HEK293T (cell line): Measurements from ENCODE around the gene KIRREL3.

Source experiments
- CTCF ChIA-PET: fragments of 350-600 bp; formaldehyde crosslinking; extraction: SDS; loops from one replicate; lab custom pipeline; 2021; ENCODE audit warnings: antibody characterized with exemption, inconsistent platforms; lab: Yijun Ruan, JAX
- POLR2A ChIA-PET: fragments of 350-600 bp; formaldehyde crosslinking; extraction: SDS; loops from one replicate; lab custom pipeline; 2020; ENCODE audit warnings: antibody characterized with exemption, inconsistent platforms; lab: Yijun Ruan, JAX
- DNase-seq: peaks from one replicate; pipeline ENCODE4 v3.0.0; 2012; ENCODE audit warnings: mixed read lengths; ENCODE audit errors: extremely low spot score
- ARNT ChIP-seq: fragments of 450-650 bp; IDR thresholded peaks from 2 replicates; pipeline ENCODE4 v1.6.1; 2017; ENCODE audit warnings: mild to moderate bottlenecking
- BHLHE40 ChIP-seq: fragments of 450-650 bp; IDR thresholded peaks from 2 replicates; pipeline ENCODE4 v1.6.1; 2016; ENCODE audit warnings: mild to moderate bottlenecking, moderate library complexity, borderline replicate concordance
- CTBP1 ChIP-seq: fragments of 450-650 bp; IDR thresholded peaks from 2 replicates; pipeline ENCODE4 v1.6.1; 2016; ENCODE audit warnings: borderline replicate concordance
- ELF4 ChIP-seq: fragments of 450-650 bp; IDR thresholded peaks from 2 replicates; pipeline ENCODE4 v1.6.1; 2017; ENCODE audit warnings: antibody characterized with exemption
- FOXA1 ChIP-seq: fragments of 450-650 bp; IDR thresholded peaks from 2 replicates; pipeline ENCODE4 v1.6.1; 2016; ENCODE audit warnings: mild to moderate bottlenecking
- FOXK2 ChIP-seq: fragments of 450-650 bp; IDR thresholded peaks from 2 replicates; pipeline ENCODE4 v1.6.1; 2016; ENCODE audit warnings: mild to moderate bottlenecking
- FOXM1 ChIP-seq: fragments of 450-650 bp; IDR thresholded peaks from 2 replicates; pipeline ENCODE4 v1.6.1; 2017; ENCODE audit warnings: mild to moderate bottlenecking, borderline replicate concordance
- HDGF ChIP-seq: fragments of 450-650 bp; IDR thresholded peaks from 2 replicates; pipeline ENCODE4 v1.6.1; 2017; ENCODE audit warnings: antibody characterized with exemption, borderline replicate concordance
- L3MBTL2 ChIP-seq: fragments of 450-650 bp; conservative IDR thresholded peaks from 2 replicates; pipeline ENCODE4 v1.6.1; 2016; ENCODE audit warnings: mild to moderate bottlenecking
- LEF1 ChIP-seq: fragments of 450-650 bp; IDR thresholded peaks from 2 replicates; pipeline ENCODE4 v1.6.1; 2017; ENCODE audit warnings: mild to moderate bottlenecking, borderline replicate concordance
- NFRKB ChIP-seq: fragments of 450-650 bp; IDR thresholded peaks from 2 replicates; pipeline ENCODE4 v1.6.1; 2016; ENCODE audit warnings: mild to moderate bottlenecking, moderate library complexity
- PKNOX1 ChIP-seq: fragments of 450-650 bp; IDR thresholded peaks from 2 replicates; pipeline ENCODE4 v1.6.1; 2016
- SP1 ChIP-seq: fragments of 450-650 bp; IDR thresholded peaks from 2 replicates; pipeline ENCODE4 v1.6.1; 2017
- SUZ12 ChIP-seq: fragments of 450-650 bp; IDR thresholded peaks from 2 replicates; pipeline ENCODE4 v1.6.1; 2016; ENCODE audit warnings: mild to moderate bottlenecking
- TARDBP ChIP-seq: fragments of 450-650 bp; IDR thresholded peaks from 2 replicates; pipeline ENCODE4 v1.6.1; 2016
- ZNF384 ChIP-seq: fragments of 450-650 bp; IDR thresholded peaks from 2 replicates; pipeline ENCODE4 v1.6.1; 2016

The KIRREL3 gene

GRCh38 chr11:126635511-126635910, 365.1 kb downstream of the KIRREL3 start:
- DNase-seq = no peak
- no peak for TF ChIP-seq BHLHE40
- TF ChIP-seq NFRKB = no peak
- TF ChIP-seq CTBP1 = no peak
- TF ChIP-seq LEF1 = no peak
- TF ChIP-seq SP1 = no peak
- TF ChIP-seq PKNOX1 = no peak
- no peak for TF ChIP-seq FOXM1
- TF ChIP-seq FOXA1 = no peak
- no peak for TF ChIP-seq TARDBP
- no peak for TF ChIP-seq ELF4
- no peak for TF ChIP-seq FOXK2
- POLR2A ChIA-PET = no interaction called here
- CTCF ChIA-PET = no interaction called here

GRCh38 chr11:126634963-126635362, 365.6 kb downstream of the KIRREL3 start:
- DNase-seq = no peak
- POLR2A ChIA-PET = no interaction called here
- CTCF ChIA-PET = no interaction called here
- TF ChIP-seq SP1 (no peak), FOXA1 (no peak), PKNOX1 (no peak), L3MBTL2 (no peak), SUZ12 (no peak), FOXK2 (no peak), HDGF (no peak), BHLHE40 (no peak), TARDBP (no peak), ZNF384 (no peak), NFRKB (no peak), FOXM1 (no peak), LEF1 (no peak), ELF4 (no peak), CTBP1 (no peak), ARNT (no peak)

GRCh38 chr11:126633330-126633729, 367.2 kb downstream of the KIRREL3 start:
- TF ChIP-seq FOXA1 (no peak), ELF4 (no peak), BHLHE40 (no peak), LEF1 (no peak), SUZ12 (no peak), PKNOX1 (no peak), FOXM1 (no peak), NFRKB (no peak), TARDBP (no peak), ARNT (no peak), CTBP1 (no peak), SP1 (no peak), HDGF (no peak), L3MBTL2 (no peak), FOXK2 (no peak), ZNF384 (no peak)
- ChIA-PET POLR2A (no interaction called here), CTCF (no interaction called here)
- no peak for DNase-seq

- no peak for TF ChIP-seq BHLHE40
- no peak for TF ChIP-seq LEF1
- TF ChIP-seq ZNF384 = no peak
- no peak for TF ChIP-seq CTBP1
- no peak for TF ChIP-seq ELF4
- no peak for TF ChIP-seq FOXA1
- no peak for TF ChIP-seq NFRKB
- no peak for TF ChIP-seq SP1
- no peak for TF ChIP-seq PKNOX1
- no peak for DNase-seq
- CTCF ChIA-PET = no interaction called here
- POLR2A ChIA-PET = no interaction called here
These were observed 369.4 kb downstream of the KIRREL3 start for GRCh38 chr11:126630893-126631798.

GRCh38 chr11:126630488-126630887, 370.1 kb downstream of the KIRREL3 start:
- TF ChIP-seq HDGF (no peak), SUZ12 (no peak), ZNF384 (no peak), TARDBP (no peak)
- ChIA-PET POLR2A (no interaction called here), CTCF (no interaction called here)
- DNase-seq = no peak
